H1 (cell line): Measurements from ENCODE around the gene YWHAB. TPM values are rescaled to one million over a fixed set of nuclear protein-coding genes. Genes with fewer than 3 reads are reported as not detected.

Experiments used
- CREB1 ChIP-seq: IDR thresholded peaks from 2 replicates; pipeline ENCODE4 v1.6.1; 2012; ENCODE audit warnings: inconsistent platforms
- PHF8 ChIP-seq: fragments of 200-600 bp; sonication (generic); conservative IDR thresholded peaks from 2 replicates; pipeline ENCODE4 v1.7.1; 2012; ENCODE audit warnings: low read depth, mild to moderate bottlenecking, inconsistent platforms, low read length, moderate library complexity
- SUZ12 ChIP-seq: fragments of 200-600 bp; sonication (generic); IDR thresholded peaks from 2 replicates; pipeline ENCODE4 v1.6.1; 2012; ENCODE audit warnings: mild to moderate bottlenecking, inconsistent platforms, low read length, moderate library complexity, mixed read lengths
- TCF12 ChIP-seq: IDR thresholded peaks from 2 replicates; pipeline ENCODE4 v1.6.1; 2011; ENCODE audit warnings: low read depth, mild to moderate bottlenecking, low read length
- polyA plus RNA-seq, 7 experiments: library from polyadenylated mRNA; depleted of rRNA in 3 of 7; stranded (reverse) in 5 of 7; unstranded in 2 of 7; fragments of >200 nt in 5 of 7; fragments of 200-250 nt in 2 of 7; gene quantifications; 1 replicate in 5 of 7; 2 replicates in 1 of 7; 4 replicates in 1 of 7; pipeline versions ENCODE4 v1.2.1 to v1.2.3, GENCODE V29; 2011 to 2013; ENCODE audit warnings: missing spikeins in 2 of 7, mixed read lengths in 2 of 7
- total RNA-seq: library from RNA; stranded (reverse); fragmentation: NEBNext Ultra II Directional; extraction: Animal tissue kit (Norgen Biotek cat#: 25700); gene quantifications from 2 replicates; pipeline ENCODE4 v1.2.1, GENCODE V29; 2021
- TF ChIP-seq, protein P1 (sequence below): IDR thresholded peaks from 2 replicates; pipeline ENCODE4 v1.6.1; 2012; ENCODE audit warnings: low read length, inconsistent platforms
- TF ChIP-seq, protein P2 (sequence below): IDR thresholded peaks from 2 replicates; pipeline ENCODE4 v1.6.1; 2011; ENCODE audit warnings: low read depth, mild to moderate bottlenecking, low read length; ENCODE audit not compliant: insufficient read depth
- TF ChIP-seq, protein P3 (sequence below): fragments of 300-600 bp; sonication (generic); IDR thresholded peaks from 2 replicates; pipeline ENCODE4 v1.7.1; 2012; ENCODE audit warnings: low read length, moderate library complexity, mild to moderate bottlenecking, inconsistent platforms; ENCODE audit not compliant: insufficient replicate concordance

Gene YWHAB
- total and polyA plus RNA-seq, 2 of the 8 experiments (the other 6 are each of a cell fraction or from before 2014, with no cell fraction given): 72.9 to 256 TPM

DNA sequence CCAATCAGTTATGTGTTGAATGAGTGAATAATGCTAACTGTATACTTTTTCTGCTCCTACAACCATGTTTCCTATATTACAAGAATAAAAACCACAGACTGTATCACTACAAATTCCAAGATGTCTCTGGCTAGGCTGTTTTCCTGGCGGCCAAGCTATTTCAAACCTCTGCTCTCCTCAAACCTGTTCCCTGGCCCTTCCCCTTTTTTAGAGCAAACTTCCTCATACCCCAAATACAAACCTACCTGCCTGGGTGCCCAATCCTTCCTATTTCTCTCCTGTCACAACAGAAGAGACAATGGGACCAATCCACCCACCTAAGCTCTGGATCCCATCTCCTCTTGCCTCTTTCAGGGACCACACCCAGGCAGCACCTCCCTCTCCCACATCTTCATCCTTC is 67.2 kb downstream of the YWHAB start (continued):
- TF ChIP-seq SUZ12 (no peak), PHF8 (no peak), CREB1 (no peak), TCF12 (no peak)
- TF ChIP-seq, protein P1, sequence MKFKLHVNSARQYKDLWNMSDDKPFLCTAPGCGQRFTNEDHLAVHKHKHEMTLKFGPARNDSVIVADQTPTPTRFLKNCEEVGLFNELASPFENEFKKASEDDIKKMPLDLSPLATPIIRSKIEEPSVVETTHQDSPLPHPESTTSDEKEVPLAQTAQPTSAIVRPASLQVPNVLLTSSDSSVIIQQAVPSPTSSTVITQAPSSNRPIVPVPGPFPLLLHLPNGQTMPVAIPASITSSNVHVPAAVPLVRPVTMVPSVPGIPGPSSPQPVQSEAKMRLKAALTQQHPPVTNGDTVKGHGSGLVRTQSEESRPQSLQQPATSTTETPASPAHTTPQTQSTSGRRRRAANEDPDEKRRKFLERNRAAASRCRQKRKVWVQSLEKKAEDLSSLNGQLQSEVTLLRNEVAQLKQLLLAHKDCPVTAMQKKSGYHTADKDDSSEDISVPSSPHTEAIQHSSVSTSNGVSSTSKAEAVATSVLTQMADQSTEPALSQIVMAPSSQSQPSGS: no peak
- TF ChIP-seq, protein P2, sequence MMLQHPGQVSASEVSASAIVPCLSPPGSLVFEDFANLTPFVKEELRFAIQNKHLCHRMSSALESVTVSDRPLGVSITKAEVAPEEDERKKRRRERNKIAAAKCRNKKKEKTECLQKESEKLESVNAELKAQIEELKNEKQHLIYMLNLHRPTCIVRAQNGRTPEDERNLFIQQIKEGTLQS: no peak
- TF ChIP-seq, protein P3, sequence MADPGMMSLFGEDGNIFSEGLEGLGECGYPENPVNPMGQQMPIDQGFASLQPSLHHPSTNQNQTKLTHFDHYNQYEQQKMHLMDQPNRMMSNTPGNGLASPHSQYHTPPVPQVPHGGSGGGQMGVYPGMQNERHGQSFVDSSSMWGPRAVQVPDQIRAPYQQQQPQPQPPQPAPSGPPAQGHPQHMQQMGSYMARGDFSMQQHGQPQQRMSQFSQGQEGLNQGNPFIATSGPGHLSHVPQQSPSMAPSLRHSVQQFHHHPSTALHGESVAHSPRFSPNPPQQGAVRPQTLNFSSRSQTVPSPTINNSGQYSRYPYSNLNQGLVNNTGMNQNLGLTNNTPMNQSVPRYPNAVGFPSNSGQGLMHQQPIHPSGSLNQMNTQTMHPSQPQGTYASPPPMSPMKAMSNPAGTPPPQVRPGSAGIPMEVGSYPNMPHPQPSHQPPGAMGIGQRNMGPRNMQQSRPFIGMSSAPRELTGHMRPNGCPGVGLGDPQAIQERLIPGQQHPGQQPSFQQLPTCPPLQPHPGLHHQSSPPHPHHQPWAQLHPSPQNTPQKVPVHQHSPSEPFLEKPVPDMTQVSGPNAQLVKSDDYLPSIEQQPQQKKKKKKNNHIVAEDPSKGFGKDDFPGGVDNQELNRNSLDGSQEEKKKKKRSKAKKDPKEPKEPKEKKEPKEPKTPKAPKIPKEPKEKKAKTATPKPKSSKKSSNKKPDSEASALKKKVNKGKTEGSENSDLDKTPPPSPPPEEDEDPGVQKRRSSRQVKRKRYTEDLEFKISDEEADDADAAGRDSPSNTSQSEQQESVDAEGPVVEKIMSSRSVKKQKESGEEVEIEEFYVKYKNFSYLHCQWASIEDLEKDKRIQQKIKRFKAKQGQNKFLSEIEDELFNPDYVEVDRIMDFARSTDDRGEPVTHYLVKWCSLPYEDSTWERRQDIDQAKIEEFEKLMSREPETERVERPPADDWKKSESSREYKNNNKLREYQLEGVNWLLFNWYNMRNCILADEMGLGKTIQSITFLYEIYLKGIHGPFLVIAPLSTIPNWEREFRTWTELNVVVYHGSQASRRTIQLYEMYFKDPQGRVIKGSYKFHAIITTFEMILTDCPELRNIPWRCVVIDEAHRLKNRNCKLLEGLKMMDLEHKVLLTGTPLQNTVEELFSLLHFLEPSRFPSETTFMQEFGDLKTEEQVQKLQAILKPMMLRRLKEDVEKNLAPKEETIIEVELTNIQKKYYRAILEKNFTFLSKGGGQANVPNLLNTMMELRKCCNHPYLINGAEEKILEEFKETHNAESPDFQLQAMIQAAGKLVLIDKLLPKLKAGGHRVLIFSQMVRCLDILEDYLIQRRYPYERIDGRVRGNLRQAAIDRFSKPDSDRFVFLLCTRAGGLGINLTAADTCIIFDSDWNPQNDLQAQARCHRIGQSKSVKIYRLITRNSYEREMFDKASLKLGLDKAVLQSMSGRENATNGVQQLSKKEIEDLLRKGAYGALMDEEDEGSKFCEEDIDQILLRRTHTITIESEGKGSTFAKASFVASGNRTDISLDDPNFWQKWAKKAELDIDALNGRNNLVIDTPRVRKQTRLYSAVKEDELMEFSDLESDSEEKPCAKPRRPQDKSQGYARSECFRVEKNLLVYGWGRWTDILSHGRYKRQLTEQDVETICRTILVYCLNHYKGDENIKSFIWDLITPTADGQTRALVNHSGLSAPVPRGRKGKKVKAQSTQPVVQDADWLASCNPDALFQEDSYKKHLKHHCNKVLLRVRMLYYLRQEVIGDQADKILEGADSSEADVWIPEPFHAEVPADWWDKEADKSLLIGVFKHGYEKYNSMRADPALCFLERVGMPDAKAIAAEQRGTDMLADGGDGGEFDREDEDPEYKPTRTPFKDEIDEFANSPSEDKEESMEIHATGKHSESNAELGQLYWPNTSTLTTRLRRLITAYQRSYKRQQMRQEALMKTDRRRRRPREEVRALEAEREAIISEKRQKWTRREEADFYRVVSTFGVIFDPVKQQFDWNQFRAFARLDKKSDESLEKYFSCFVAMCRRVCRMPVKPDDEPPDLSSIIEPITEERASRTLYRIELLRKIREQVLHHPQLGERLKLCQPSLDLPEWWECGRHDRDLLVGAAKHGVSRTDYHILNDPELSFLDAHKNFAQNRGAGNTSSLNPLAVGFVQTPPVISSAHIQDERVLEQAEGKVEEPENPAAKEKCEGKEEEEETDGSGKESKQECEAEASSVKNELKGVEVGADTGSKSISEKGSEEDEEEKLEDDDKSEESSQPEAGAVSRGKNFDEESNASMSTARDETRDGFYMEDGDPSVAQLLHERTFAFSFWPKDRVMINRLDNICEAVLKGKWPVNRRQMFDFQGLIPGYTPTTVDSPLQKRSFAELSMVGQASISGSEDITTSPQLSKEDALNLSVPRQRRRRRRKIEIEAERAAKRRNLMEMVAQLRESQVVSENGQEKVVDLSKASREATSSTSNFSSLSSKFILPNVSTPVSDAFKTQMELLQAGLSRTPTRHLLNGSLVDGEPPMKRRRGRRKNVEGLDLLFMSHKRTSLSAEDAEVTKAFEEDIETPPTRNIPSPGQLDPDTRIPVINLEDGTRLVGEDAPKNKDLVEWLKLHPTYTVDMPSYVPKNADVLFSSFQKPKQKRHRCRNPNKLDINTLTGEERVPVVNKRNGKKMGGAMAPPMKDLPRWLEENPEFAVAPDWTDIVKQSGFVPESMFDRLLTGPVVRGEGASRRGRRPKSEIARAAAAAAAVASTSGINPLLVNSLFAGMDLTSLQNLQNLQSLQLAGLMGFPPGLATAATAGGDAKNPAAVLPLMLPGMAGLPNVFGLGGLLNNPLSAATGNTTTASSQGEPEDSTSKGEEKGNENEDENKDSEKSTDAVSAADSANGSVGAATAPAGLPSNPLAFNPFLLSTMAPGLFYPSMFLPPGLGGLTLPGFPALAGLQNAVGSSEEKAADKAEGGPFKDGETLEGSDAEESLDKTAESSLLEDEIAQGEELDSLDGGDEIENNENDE: no peak
